Measurements from ENCODE around the gene FSCN2.
"Not testable (repeated sequence)": the region's sequence is repeated elsewhere in the genome, so short reads cannot be mapped to it uniquely, and the experiment has no call there.

The FSCN2 gene

GRCh38 chr17:81582749-81583148, 54.6 kb downstream of the FSCN2 start:
- DNase-seq = no peak

- DNase-seq = no peak
Observed at GRCh38 chr17:81583589-81584342, 55.6 kb downstream of the FSCN2 start.

- DNase-seq = not testable (repeated sequence)
Observed at GRCh38 chr17:81584771-81585170, 56.6 kb downstream of the FSCN2 start.

GRCh38 chr17:81586096-81586495, 57.9 kb downstream of the FSCN2 start:
- DNase-seq = no peak
